Measurements from ENCODE around the gene SSTR5.

GRCh38 chr16:1125471-1125870 lies 52.9 kb downstream of the SSTR5 start:
- TF ChIP-seq TAF1 (conservative IDR thresholded peaks at IDR 0.05) = no peak
- no peak for TF ChIP-seq CTCF (IDR thresholded peaks at IDR 0.05; ENCODE audit: low read depth, low read length, missing input control)
- TF ChIP-seq GABPA (IDR thresholded peaks at IDR 0.05 in 1 of 2, conservative IDR thresholded peaks at IDR 0.05 in 1 of 2) = no peak
- TF ChIP-seq REST (IDR thresholded peaks at IDR 0.05) = no peak
- TF ChIP-seq SP1 (IDR thresholded peaks at IDR 0.05) = no peak
- TF ChIP-seq MAX (IDR thresholded peaks at IDR 0.05) = no peak
- no peak for TF ChIP-seq EGR1 (IDR thresholded peaks at IDR 0.05; ENCODE audit: low read depth in 2 of 2)
- no peak for TF ChIP-seq YY1 (IDR thresholded peaks at IDR 0.05)

All from liver (tissue), 3 donors.